HUES64 (cell line): ENCODE measurements around the gene ABAT.
"Not testable (repeated sequence)": the region's sequence is repeated elsewhere in the genome, so short reads cannot be mapped to it uniquely, and the experiment has no call there.

Source experiments
- H3K27ac ChIP-seq: 2 replicates; pipeline ENCODE4 v1.7.0; 2013; ENCODE audit warnings: low read depth, low read length, inconsistent platforms
- H3K27me3 ChIP-seq: 2 replicates; pipeline ENCODE4 v1.6.1; 2013; ENCODE audit warnings: mild to moderate bottlenecking, low read length; ENCODE audit not compliant: insufficient read depth
- H3K36me3 ChIP-seq: 2 replicates; pipeline ENCODE4 v1.6.1; 2013; ENCODE audit warnings: mild to moderate bottlenecking, low read length; ENCODE audit not compliant: insufficient read depth
- H3K4me1 ChIP-seq: 2 replicates; pipeline ENCODE4 v1.6.1; 2013; ENCODE audit warnings: mild to moderate bottlenecking, low read length, moderate library complexity; ENCODE audit not compliant: insufficient read depth
- H3K4me3 ChIP-seq: 2 replicates; pipeline ENCODE4 v1.5.1; 2013; ENCODE audit warnings: mild to moderate bottlenecking, low read length, moderate library complexity
- H3K9ac ChIP-seq: 2 replicates; pipeline ENCODE4 v1.6.1; 2013; ENCODE audit warnings: mild to moderate bottlenecking, low read depth, low read length
- H3K9me3 ChIP-seq: 2 replicates; pipeline ENCODE4 v1.6.1; 2013; ENCODE audit warnings: low read depth, low read length; ENCODE audit not compliant: insufficient read depth
- WGBS: fragments of 150-250, 120-280 bp; methylation state at CpG from one replicate; pipeline ENCODE4 v1.1.7; 2013; ENCODE audit warnings: missing lambda C conversion rate; 5-methylcytosine and 5-hydroxymethylcytosine counted together

ABAT gene

DNA sequence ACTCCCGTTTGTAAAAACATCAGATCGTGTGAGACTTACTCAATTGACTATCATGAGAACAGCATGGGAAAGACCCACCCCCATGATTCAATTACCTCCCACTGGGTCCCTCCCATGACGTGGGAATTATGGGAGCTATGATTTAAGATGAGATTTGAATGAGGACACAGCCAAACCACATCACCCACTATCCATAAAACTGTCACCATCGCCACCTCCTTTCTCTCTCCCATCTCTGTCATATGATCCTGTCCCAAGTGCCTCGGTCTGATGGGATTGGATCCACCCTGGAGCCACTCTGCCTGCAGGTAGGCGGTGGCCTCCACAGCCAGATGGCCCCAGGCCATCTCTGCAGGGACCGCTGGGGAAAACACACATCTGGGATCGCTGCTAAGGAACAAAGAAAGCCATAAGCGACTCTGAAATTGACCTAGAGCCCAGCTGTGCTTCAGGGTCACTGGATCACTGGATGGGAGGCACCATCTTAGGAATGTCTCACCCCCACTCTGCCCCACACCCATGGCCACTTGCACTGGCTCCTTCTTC is 61.8 kb downstream of the ABAT start:
- Histone ChIP-seq H3K9ac (no peak overlapping the region), H3K4me1 (no peaks in the 10 kb centered on the region), H3K9me3 (peaks cover 7% of the 10 kb centered on the region), H3K27ac (no peak overlapping the region), H3K4me3 (no peak overlapping the region), H3K27me3 (no peaks in the 10 kb centered on the region), H3K36me3 (no peaks in the 10 kb centered on the region)
- WGBS, result 84% methylated on average over 9 of the region's 9 CpGs

DNA sequence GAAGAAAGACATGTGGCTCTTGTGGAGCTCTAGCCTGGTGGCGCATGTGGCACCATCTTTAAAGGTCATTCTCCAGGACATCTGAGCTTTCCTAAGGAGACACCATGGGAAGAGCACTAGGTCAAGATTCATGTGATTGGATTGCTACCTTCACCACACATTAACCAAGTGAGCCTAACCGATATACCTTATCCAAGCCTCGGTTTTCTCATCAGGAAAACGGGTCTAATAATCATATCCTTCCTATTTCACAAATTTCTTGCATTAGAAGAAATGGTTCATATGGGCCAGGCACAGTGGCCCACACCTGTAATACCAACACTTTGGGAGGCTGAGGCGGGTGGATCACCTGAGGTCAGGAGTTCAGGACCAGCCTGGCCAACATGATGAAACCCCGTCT is 64.7 kb downstream of the ABAT start:
- Histone ChIP-seq H3K36me3 (no peaks in the 10 kb centered on the region), H3K9ac (no peak overlapping the region), H3K27me3 (no peaks in the 10 kb centered on the region), H3K4me1 (no peaks in the 10 kb centered on the region), H3K9me3 (no peaks in the 10 kb centered on the region), H3K4me3 (no peak overlapping the region), H3K27ac (no peak overlapping the region)
- 96% methylated on average over 6 of the region's 6 CpGs for WGBS

DNA sequence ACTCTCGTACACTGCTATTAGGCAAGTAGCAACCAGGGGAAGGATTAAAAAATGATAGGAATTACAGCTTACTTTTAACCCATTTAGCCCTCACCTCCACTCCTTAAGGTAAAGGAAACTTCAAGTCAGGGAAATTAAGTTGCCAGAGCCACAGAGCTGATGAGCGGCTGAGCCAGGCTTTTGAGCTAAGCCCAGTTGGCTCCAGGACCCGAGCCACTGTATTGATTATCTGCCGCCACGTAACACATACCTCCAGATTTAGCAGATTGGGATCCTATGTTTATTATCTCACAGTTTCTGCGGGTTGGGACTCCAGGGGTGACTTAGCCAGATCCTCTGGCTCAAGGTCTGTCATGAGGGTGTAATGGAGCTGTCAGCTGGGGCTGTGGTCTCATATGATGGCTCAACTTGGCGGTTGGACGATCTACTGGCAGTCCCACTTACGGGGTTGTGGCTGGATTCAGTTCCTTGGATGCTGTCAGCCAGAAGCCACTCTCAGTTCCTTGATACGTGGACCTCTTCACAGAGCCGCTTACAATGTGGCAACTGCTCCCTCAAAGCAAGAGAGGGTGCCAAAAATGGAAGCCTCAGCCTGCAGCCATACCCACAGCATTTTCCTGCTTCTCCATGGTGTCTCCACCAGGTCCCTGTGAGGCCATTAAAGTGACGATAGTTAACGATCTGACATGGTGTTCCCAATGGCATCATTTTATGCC is 65.7 kb downstream of the ABAT start:
- Histone ChIP-seq H3K9ac (no peak overlapping the region), H3K27me3 (no peaks in the 10 kb centered on the region), H3K9me3 (no peaks in the 10 kb centered on the region), H3K27ac (no peak overlapping the region), H3K4me1 (no peaks in the 10 kb centered on the region), H3K36me3 (no peaks in the 10 kb centered on the region), H3K4me3 (no peak overlapping the region)
- WGBS, result 86% methylated on average over 13 of the region's 13 CpGs

DNA sequence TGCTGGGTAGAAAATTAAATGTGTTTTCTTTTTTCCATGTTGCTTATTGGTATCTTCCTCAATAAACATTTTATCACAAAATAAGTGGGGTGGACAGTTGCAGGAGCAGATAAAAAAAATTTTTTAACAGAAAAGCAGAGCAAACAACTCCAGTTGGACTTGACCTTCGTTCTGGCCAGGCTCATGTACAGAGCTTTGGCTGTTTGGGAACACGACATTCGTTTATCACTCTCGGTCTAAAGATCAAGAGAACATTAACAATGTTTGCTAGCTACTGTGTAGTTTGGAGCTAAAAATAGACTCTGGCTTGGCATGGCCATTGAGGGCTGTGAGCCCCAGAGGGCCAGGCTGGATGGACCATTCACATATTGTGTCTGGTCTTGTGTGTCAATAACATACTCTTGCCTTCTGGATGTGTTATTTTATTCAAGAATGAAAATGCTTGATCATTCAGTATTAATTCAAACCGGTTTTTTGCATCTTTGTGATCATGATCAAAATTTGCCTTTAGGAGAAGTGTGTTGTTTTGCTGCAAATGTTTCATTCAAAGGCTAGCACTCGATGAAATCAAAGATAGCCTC is 66.4 kb downstream of the ABAT start:
- Histone ChIP-seq H3K9ac (no peak overlapping the region), H3K27me3 (no peaks in the 10 kb centered on the region), H3K27ac (no peak overlapping the region), H3K36me3 (no peaks in the 10 kb centered on the region), H3K4me3 (no peak overlapping the region), H3K9me3 (no peaks in the 10 kb centered on the region), H3K4me1 (no peaks in the 10 kb centered on the region)
- 95% methylated on average over 6 of the region's 6 CpGs for WGBS

DNA sequence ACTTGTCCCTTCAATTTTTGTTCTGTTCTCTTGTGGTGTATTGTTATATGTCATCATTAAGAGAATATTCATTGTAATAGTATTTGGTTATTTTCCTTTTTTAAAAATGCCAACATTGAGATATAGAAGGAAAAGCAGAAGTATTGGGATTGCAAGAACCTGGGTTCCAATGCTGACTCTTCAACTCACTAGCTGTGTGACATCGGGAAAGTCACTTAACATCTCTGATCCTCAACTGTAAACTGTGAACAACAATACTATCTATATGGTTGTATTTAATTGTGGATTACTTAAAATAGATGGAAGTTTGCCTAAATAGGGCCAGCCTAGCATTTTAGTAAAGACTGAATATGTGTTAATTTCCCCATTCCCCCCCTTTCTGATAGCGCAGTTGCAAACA is 67.2 kb downstream of the ABAT start:
- no peaks in the 10 kb centered on the region for H3K4me1 ChIP-seq
- 98% methylated on average over 2 of the region's 2 CpGs for WGBS

DNA sequence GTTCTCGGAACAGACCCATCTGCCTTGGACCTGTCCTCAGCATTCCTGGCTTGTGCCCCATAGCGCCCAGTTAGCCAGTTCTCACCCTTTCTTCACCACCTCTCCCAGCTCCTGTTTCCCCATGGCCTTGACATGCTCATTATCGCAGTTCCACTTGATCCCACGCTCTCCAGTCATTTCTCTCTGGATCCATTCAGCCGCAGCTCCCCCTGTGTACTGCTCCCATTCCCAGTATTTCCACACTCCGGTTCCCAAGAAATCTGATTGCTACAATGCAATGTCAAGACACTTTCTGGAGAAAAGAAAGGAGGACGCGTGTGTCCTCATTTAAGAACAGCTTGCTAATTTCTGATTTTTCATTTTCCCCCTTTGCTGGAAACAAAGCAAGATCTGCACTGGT is 67.7 kb downstream of the ABAT start:
- Histone ChIP-seq H3K9me3 (no peaks in the 10 kb centered on the region), H3K36me3 (no peaks in the 10 kb centered on the region), H3K27me3 (no peaks in the 10 kb centered on the region), H3K4me1 (no peaks in the 10 kb centered on the region), H3K9ac (no peak overlapping the region), H3K27ac (no peak overlapping the region), H3K4me3 (no peak overlapping the region)
- 90% methylated on average over 7 of the region's 8 CpGs for WGBS

More for the DNA sequence above, 67.2 kb downstream of the ABAT start:
- H3K27me3 ChIP-seq, result no peaks in the 10 kb centered on the region
- H3K27ac ChIP-seq, result no peak overlapping the region
- H3K9me3 ChIP-seq, result no peaks in the 10 kb centered on the region
- H3K4me3 ChIP-seq, result no peak overlapping the region
- H3K9ac ChIP-seq, result no peak overlapping the region
- no peaks in the 10 kb centered on the region for H3K36me3 ChIP-seq

DNA sequence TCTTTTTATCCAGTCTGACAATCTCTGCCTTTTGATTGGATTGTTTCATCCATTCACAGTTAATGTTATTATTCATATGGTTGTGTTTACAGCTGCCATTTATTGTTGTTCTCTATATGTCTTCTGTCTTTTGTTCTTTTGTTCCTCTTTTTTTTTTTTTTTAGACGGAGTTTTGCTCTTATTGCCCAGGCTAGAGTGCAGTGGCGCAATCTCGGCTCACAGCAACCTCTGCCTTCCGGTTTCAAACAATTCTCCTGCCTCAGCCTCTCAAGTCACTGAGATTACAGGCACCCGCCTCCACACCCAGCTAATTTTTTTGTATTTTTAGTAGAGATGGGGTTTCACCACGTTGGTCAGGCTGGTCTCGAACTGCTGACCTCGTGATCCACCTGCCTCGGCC is 74.5 kb downstream of the ABAT start:
- 95% methylated on average over 9 of the region's 9 CpGs for WGBS
- not testable (repeated sequence) for H3K27me3 ChIP-seq, H3K4me1 ChIP-seq, H3K27ac ChIP-seq, H3K36me3 ChIP-seq, H3K9me3 ChIP-seq, H3K9ac ChIP-seq, H3K4me3 ChIP-seq

DNA sequence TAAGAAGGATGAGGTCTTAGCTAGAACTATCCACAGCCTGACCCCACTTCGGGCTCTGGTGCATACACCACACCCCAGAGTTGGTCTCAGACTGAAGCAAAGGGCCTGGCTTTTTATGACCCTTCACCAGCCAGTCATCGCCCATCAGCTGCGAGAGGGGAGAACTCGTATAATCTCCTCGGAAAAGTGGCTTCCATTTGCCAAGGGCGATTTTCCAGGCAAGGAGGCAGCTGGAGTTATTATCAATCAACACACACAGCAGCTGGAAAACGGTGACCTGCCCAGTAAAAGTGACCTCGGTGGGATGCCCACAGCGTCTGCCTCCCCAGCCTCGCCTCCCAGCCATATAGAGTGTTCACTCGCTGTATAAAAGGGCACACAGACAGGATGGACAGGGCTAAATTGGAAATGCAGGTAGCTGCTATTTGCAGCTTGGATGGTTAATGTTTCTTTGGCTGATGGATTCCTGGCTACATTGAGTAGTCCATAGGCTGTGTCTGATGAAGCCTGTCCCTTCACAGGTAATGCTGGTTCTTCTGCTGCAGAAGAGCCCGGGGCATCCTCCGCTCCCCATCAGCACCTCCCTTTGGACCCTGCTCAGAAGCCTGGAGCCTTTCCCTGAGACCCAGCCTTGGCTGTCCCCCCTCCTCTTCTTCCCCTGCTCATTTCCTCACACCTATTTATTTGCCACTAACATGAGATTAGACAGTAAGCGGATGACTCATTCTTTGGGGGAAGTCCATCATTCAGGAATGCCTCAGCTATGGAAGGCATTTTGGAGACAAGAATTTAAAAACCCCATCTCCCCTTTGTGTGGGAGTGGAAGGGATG is 77.3 kb downstream of the ABAT start:
- 72% methylated on average over 14 of the region's 14 CpGs for WGBS

DNA sequence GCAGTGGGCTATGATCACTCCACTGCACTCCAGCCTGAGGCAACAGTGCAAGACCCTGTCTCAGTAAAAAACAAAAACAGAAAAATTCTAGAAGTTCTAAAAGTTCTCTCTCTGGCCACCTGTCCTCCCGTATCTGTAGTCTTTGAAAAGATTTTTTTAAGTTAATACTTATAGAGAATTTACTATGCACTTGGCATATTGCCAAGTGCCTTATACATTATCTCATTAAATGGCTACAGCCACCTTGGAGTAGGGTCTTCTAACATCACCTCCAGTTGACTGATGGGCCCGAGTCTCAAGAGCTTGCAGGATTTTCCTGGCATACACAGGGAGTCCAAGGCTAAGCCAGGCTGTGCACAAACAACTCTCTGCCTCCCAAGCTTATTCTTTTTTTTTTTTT is 78.3 kb downstream of the ABAT start:
- WGBS, result 98% methylated on average over 1 of the region's 2 CpGs
- Histone ChIP-seq H3K27ac (no peak overlapping the region), H3K27me3 (no peaks in the 10 kb centered on the region), H3K36me3 (no peaks in the 10 kb centered on the region), H3K4me3 (no peak overlapping the region), H3K9ac (no peak overlapping the region), H3K4me1 (no peaks in the 10 kb centered on the region), H3K9me3 (no peaks in the 10 kb centered on the region)

More for the DNA sequence above, 77.3 kb downstream of the ABAT start:
- no peak overlapping the region for H3K27ac ChIP-seq
- no peak overlapping the region for H3K4me3 ChIP-seq
- H3K27me3 ChIP-seq, result no peaks in the 10 kb centered on the region
- no peak overlapping the region for H3K9ac ChIP-seq
- no peaks in the 10 kb centered on the region for H3K4me1 ChIP-seq
- no peaks in the 10 kb centered on the region for H3K36me3 ChIP-seq
- no peaks in the 10 kb centered on the region for H3K9me3 ChIP-seq

DNA sequence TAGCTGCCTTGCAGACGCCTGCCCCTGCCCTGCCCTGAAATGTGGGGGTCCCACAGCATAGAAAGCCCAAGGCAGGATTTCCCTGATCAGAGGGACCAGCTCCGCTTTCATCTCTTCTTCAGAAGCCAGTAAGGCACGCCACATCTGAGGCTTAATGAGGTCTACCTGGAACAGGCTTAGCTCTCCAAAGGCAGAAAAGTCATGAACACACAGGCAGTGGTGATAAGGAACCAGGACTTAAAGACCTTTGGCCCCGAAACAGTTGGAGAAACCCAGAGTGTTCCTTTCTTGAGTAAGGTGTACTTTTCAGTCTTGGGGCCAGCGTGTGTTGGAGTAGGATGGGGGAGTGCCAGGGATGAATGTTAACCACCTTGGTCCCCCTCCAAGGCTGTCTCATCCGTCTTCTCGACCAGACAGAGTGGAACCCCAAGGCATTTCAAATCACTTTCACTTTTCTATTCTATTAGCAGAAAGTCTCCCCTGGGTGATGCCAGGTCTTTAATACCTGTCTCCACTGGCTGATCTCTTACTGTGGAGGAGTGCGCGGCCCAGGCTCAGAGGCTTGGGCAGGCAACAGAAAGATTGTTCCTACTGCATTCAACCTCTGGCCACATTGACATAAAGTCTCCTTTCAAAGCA is 79.1 kb downstream of the ABAT start:
- H3K9me3 ChIP-seq, result no peaks in the 10 kb centered on the region
- H3K27ac ChIP-seq, result no peak overlapping the region
- H3K4me1 ChIP-seq, result no peaks in the 10 kb centered on the region
- no peak overlapping the region for H3K9ac ChIP-seq
- 74% methylated on average over 9 of the region's 9 CpGs for WGBS
- no peaks in the 10 kb centered on the region for H3K27me3 ChIP-seq
- no peaks in the 10 kb centered on the region for H3K36me3 ChIP-seq
- no peak overlapping the region for H3K4me3 ChIP-seq

DNA sequence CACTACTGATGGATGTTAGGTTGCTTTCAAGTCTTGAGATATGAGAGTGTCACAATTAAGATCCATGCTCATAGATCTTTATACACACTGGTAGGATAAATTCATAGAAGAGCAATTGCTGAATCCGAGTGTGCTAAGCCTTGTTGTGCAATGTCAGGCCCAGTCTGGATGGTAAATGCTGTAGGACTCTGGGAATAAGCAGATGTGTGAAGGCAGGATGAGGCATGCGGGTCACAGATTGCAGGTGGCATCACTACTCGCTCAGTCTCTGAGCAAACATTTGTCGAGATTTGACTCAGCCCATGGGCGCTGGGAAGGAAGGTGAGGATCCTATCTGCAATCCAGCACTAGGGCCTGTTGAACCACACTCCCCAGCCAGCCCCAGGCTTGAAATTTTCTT is 82.3 kb downstream of the ABAT start:
- no peaks in the 10 kb centered on the region for H3K36me3 ChIP-seq
- no peak overlapping the region for H3K4me3 ChIP-seq
- WGBS, result 94% methylated on average over 5 of the region's 5 CpGs
- no peak overlapping the region for H3K27ac ChIP-seq
- H3K9me3 ChIP-seq, result no peaks in the 10 kb centered on the region
- no peak overlapping the region for H3K9ac ChIP-seq
- no peaks in the 10 kb centered on the region for H3K4me1 ChIP-seq
- H3K27me3 ChIP-seq, result no peaks in the 10 kb centered on the region
